DMS153 (cell line): ENCODE data around the gene SPATA6L.
"Not testable (repeated sequence)": the region's sequence is repeated elsewhere in the genome, so short reads cannot be mapped to it uniquely, and the experiment has no call there.

Experiments
- DNase-seq: peaks from one replicate; lab custom pipeline; 2025; lab: John Stamatoyannopoulos, UW

Gene SPATA6L

DNA sequence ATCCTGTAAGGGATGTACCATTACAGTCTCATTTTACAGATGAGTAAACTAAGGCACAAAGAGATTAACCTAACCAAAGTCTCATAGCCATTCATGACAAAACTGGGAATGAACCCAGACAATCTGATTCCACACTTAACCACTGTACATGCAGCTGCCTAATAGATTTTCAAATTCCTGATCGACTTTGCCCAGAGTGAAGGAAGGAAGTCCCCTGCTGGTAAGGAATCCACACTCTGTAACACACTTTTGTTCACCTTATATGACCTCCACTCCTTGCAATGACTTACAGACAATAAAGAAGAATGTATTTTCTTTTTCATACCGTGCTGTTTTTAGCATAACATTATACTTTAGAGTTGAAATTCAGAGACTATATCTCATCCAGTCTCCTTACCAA, 35.4 kb downstream of the SPATA6L start:
- no peak for DNase-seq

- DNase-seq: no peak
Measured at GRCh38 chr9:4622016-4622415, 44.3 kb downstream of the SPATA6L start.

DNA sequence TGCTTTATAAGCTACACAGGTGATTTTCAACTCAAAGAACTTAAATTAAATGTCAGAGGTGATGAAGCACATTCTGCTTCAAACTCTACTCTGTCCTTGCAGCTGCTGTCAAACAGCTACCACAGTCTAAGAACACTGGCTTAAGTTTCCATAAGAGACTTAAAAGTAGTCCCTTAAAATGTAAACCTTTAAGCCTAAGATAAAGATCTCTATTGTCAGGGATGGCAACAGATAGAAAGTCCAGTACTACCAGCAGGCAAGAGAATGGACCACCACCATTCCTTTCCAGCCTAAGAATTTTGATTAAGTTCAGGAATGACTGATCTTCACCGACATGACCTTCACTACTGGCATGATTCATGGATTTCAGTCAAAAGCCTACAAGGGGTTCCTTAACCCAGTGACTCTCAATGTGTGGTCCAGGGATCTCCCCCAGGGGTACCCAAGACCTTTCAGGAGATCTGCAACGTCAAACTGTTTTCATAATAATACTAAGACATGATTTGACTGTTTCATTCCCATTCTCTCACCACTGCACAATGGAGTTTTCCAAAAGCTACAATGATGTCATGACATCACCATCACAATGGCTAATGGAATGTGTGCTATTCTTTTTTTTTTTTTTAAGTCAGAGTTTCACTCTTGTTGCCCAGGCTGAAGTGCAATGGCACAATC, 45.3 kb downstream of the SPATA6L start:
- DNase-seq: no peak

DNA sequence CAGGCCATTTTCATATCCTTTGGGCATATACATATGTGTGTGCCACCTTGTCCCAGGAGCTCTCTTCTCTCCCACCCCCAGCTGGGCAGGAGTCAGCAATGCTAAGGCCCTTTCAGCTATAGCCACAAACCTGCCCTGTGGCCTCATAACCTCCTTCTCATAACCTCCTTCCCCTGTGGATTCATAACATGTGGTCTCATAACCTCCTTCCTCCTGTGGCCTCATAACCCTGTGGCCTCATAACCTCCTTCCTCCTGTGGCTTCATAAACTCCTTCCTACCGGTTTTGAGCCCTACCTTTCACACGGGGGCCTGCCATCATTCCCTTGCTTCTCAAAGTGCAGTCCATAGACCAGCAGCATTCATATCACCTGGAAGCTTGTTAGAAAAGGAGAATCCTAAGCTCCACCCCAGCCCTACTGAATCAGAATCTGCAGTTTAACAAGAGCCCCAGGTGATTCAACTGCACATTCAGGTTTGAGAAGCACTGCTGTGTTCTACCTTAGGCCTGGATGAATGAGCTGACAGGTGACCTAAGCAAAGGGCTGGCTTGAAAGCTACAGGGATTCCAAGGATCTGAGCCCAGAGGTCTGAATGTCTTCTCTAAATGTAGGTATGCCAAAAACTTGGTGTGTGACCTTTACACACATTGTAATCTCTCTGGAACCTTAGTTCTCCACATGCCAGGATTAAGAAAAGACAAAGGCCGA, 46.1 kb downstream of the SPATA6L start:
- no peak for DNase-seq

DNA sequence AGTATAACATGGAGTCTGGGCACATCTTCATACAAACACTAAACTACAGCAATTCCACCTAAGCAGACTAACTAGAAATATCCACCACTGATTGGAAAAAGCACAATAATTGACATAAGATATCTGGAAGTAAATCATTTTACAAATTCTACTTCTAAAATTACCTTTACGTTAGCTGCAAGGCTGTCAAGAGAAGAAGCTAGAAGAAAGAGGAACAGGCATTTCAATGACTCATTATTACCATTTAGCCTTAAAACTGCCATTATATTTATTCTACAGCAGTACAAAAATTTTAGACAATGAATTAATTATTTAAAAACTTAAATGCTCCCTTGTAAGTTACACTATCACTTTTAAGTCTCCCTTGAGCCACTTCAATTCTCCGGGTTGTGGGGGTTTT, 47.6 kb downstream of the SPATA6L start:
- DNase-seq: no peak

- DNase-seq: no peak
Measured at GRCh38 chr9:4617752-4618151, 48.5 kb downstream of the SPATA6L start.

DNA sequence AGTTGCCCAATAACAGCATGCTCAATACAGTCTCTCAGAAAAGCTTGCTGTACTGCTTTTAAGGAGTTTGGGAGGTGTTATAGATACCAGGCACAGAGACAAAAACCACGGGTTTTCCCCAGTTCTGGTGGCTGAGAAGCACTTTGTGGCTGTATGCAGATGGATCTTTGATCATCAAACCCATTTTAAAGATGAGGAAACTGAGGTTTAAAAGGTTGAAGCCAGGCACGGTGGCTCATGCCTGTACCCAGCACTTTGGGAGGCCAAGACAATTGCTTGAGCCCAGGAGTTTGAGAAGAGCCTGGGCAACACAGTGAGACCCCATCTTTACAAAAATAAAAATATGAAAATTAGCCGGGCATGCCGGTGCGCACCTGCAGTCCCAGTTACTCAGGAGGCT, 50.5 kb downstream of the SPATA6L start:
- DNase-seq: no peak

DNA sequence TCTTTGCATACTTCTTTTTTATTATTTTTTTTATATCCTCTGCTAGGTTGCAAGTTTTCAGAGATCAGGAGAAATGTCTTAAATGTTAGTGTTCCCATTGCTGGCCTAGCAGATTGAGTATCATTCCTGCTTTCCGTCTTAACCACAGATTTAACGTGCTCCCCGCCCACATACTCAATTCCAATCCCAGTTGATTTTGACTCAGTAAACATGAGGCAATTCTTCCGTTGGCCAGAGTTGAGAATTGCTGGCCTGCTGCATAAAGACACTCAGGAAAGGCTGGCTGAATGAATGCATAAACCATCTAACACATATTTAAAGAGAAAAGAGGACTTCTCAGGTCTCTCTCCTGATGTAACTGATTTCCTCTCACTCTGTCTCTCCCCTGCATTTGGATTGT, 51.0 kb downstream of the SPATA6L start:
- DNase-seq: no peak

- DNase-seq: no peak
Measured at GRCh38 chr9:4614627-4615026, 51.7 kb downstream of the SPATA6L start.

GRCh38 chr9:4606033-4606432, 60.2 kb downstream of the SPATA6L start:
- not testable (repeated sequence) for DNase-seq

DNA sequence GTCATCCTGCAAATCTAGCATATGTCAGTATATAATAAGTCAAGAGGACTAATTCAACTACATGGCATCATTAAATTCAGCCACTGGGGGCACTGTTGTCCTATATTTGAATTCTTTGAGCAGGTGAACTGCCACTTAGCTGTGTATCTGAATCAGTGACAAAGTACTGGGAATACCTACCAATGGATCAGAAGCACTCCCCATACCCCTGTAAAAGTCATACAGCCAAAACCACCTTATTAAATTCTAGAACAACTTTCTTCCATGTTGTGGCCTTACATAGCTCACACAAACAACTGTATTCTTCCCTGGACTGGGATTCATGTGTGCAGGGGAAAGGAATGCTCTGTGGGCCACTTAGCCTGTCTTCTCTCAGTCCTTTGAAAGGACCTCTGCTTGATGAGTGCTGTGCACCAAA, 61.6 kb downstream of the SPATA6L start:
- peak; percentile 59 for DNase-seq

DNA sequence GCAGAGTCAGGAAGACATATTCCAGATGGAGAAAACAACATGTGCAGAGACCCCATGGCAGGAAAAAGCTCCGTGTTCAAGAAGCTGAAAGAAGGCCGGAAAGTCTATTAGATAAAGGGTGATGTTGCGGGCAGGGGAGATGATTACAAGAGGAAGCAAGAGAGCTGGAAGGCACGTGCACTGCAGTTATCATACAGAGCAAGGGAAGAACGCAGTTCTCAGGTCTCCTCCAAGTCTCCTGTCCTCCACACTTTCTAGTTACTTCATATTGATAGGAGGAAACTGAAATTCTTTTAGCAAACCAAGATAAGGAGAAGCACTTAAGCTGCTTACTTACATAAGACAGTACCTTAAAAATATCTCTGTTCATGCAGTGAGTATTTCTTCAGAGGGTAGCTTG, 62.5 kb downstream of the SPATA6L start:
- no peak for DNase-seq

DNA sequence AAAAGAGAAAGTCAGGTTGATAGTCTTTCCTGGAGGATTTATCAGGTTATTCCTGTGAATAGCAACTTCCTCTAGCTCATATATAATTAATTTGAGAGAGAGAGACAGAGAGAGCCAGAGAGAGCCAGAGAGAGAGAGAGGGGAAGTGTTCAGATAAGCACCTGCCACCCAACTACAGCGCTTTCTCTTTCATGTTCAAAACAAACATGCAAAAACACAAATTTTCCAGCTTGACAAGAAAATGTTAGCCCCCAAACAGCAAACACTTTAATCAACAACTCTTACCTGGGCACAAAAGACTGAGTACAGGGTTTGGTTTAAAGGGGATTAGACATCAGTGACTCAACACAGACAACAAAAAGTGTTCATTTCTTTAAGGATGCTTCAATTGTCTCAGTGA, 65.9 kb downstream of the SPATA6L start:
- no peak for DNase-seq

DNA sequence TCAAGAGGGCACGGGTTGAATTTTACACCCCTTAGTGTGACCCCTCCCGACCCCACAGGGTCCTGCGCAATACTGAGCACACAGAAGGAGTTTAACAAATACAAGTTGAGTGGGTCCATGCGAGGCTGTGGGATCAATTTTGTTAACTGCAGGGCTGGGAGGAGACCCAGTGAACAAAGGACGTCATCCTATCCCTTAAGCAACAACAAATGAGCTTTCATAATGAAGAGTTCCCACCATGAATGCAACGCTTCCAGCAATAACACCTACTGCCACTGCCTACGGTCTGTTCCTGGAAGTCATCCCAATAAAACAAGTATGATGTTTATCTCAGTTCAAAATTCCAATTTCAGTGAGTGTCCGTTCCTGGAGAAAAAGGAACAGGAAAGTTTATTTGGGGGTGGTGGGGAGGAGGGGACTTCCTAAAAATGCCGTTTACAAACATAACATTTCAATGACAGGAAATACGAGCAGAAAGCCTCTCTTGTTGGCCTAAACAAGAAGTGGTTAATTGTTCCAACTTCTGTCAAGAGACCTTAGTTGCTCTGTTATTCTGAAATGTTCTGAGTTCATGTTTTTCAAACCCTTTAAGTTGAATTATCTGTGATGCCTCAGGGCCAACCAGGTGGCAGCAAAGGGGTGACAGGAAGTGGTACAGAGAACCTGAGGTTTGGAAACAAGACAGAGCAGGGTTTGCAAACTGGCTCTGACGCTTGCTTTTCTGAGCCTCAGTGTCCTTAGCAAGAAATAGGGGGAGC, 69.9 kb downstream of the SPATA6L start:
- DNase-seq: no peak

GRCh38 chr9:4594994-4595393, 71.3 kb downstream of the SPATA6L start:
- no peak for DNase-seq

- DNase-seq: no peak
Measured at GRCh38 chr9:4594545-4594944, 71.7 kb downstream of the SPATA6L start.

- no peak for DNase-seq
Measured at GRCh38 chr9:4592886-4593285, 73.4 kb downstream of the SPATA6L start.

DNA sequence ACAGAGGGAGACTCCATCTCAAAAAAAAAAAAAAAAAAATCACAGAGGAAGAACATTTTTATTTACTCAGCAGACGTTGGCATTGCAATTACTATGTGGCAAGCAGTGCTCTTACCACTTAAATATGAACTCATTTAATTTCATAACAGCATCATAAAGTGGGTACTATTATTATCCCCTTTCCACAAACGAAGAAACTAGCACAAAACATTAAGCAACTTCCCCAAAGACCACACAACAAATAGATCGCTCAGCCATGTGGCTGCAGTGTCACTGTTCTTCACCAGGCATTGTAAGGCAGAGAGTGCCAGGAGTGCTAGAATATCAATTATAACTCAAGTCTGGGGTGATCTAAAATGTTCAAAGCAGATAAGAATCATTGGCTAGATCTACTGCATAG, 74.0 kb downstream of the SPATA6L start:
- no peak for DNase-seq

GRCh38 chr9:4591123-4591500, 75.2 kb downstream of the SPATA6L start:
- DNase-seq: no peak

- DNase-seq: no peak
Measured at GRCh38 chr9:4590430-4591122, 75.7 kb downstream of the SPATA6L start.

DNA sequence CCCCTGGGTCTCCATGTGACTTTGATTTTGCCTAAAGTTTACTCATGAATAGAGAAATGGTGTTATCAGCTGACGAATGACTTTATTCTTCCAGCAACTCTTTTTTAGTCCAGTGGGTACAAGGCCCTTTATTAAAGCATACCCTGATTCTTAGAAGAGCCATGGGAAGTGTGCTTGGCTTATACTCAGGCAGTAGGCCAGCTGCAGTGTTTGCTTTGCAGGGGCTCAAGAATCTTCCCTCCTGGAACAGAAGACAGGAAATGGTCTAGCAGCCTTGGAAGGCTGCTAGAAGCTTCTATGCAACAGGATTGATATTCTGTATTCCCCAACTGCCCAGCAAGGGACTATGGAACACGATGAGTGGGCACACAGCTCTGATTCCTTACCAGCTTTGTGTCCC, 77.6 kb downstream of the SPATA6L start:
- no peak for DNase-seq

GRCh38 chr9:4585135-4585534, 81.1 kb downstream of the SPATA6L start:
- DNase-seq: no peak

DNA sequence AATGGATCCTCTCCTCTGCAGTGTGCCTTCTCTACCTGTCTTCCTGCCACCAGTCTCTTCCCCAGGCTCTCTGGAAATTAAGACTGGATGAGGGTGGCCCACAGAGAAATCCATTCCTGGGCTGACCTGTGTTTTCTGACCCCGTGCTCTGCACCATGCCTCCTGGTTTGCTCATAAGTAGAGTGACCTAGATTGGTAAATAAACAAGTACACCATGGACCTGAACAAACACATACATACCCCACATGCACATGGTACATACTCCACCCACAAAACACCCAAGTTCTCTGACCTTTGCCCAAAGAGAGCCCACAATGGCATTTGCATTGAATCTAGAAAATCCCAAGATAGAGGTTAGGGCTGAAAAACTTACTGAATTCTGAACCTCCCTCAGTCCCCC, 81.6 kb downstream of the SPATA6L start:
- DNase-seq: no peak
